ENCODE results near the gene LIPF.
"Not testable (repeated sequence)": the region's sequence is repeated elsewhere in the genome, so short reads cannot be mapped to it uniquely, and the experiment has no call there.

LIPF gene

DNA sequence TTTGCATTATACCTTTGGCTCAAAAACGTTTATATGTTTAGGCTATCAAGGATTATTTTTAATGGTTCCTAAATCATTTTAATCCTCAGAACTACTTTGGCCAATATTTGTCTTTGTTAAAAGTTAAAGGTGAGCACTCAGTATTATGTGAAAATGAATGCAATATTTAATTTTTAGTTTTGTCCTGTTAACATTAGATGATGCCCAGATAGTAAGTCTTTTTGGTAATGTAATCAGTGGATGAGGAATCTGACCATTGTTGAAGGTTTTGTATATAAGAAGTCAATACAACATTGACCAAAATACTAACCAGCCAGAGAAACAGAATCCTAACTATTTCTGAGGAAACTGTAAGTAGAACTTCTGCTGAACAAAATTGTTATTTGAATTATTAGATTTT is at the start of gene LIPF:
LIPF (plus strand) TSS at position 301 of the 400 bp plus-strand sequence. CDS start 2,856 bp downstream, outside the sequence.
- DNase-seq, result no peak

DNA sequence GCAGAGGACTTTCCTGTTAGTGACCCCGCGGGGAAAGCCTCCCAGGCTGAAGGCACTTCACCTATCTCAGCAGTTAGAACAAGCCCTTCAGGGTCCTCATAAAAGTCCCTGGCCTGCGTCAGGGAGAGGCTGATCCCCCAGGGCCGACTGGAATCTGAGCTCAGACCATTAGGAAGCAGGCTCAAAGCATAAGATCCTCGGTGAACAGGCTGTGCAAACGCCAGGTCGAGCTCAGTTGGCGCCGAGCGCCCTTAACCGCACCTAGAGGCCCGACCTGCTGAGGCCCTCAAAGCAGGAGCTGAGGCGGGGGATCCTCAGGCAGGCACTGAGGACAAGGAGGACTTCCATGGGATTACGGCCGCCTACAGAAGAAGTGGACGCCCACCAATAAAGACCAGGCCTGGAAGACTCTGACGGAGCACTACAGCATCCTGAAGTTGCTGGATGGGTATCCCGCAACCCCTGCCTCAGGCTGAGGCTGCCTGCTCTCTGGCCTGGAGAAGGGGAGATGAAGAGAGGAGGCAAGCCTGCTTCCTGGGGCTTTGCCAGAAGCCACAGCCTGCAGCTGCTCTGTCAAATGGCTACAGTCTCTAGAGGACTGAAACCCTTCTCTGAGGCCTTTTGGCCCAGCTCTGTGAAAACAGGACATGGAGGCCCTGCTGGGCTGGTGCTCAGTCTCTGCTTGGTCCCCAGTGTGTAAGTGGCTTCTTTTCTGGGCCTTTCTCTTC is 47.8 kb upstream of the LIPF start:
- DNase-seq, result no peak

DNA sequence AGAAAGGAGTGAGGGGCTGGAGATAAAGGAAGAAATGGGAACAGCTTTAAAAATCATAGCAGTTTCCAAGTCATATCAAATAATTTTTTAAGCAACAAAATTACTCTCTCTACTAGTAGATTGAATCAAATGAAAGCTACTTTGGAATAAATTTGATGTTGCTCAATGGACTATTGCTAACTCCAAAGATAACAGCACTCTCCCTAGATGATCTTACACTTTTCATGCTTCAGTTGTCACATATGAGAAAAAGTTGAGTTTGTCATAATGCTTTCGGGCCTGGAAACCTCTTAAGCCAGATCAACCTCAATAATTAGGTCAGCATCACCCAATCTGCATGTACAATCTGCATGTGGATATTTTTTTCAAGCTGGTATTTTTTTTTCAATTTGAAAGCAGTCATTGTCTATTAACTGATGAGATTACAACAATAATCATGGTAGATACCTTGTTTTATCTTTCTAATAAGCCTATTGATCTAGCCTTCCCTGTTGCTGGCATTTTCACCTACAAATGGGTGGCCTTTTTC is 46.4 kb upstream of the LIPF start:
- no peak for DNase-seq

GRCh38 chr10:88618496-88618895 is 45.7 kb upstream of the LIPF start:
- DNase-seq, result no peak

GRCh38 chr10:88620441-88620840 is 43.8 kb upstream of the LIPF start:
- DNase-seq, result no peak

- DNase-seq, result no peak
Measured at GRCh38 chr10:88623835-88624234, 40.4 kb upstream of the LIPF start.

- DNase-seq, result no peak
Measured at GRCh38 chr10:88624840-88625239, 39.4 kb upstream of the LIPF start.

- no peak for DNase-seq
Measured at GRCh38 chr10:88640186-88640585, 24.1 kb upstream of the LIPF start.

GRCh38 chr10:88642209-88642608 is 22.0 kb upstream of the LIPF start:
- DNase-seq, result no peak

DNA sequence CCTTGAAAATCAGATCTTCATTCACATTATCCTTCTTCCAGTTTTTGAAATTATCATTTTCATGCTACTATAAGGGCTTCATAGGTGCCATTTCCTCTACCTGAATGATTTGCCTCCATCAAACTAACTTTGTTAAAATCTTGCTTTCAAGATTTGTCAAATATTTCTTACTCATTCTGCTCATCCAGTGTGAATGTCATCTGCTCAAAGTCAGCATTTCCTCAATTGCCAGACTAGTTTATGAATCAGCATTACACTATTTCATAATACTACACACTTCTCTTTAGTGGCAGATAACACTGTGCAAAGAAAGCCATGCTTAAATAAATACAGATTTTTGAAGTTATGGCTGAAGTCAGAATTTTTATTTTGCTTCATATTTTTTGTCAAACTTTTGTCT is 21.3 kb upstream of the LIPF start:
- no peak for DNase-seq

GRCh38 chr10:88647061-88647615 is 17.1 kb upstream of the LIPF start:
- DNase-seq, result no peak

- no peak for DNase-seq
Measured at GRCh38 chr10:88651101-88651551, 13.1 kb upstream of the LIPF start.

GRCh38 chr10:88652616-88653015 is 11.6 kb upstream of the LIPF start:
- no peak for DNase-seq

- no peak for DNase-seq
Measured at GRCh38 chr10:88657901-88658300, 6.3 kb upstream of the LIPF start.

DNA sequence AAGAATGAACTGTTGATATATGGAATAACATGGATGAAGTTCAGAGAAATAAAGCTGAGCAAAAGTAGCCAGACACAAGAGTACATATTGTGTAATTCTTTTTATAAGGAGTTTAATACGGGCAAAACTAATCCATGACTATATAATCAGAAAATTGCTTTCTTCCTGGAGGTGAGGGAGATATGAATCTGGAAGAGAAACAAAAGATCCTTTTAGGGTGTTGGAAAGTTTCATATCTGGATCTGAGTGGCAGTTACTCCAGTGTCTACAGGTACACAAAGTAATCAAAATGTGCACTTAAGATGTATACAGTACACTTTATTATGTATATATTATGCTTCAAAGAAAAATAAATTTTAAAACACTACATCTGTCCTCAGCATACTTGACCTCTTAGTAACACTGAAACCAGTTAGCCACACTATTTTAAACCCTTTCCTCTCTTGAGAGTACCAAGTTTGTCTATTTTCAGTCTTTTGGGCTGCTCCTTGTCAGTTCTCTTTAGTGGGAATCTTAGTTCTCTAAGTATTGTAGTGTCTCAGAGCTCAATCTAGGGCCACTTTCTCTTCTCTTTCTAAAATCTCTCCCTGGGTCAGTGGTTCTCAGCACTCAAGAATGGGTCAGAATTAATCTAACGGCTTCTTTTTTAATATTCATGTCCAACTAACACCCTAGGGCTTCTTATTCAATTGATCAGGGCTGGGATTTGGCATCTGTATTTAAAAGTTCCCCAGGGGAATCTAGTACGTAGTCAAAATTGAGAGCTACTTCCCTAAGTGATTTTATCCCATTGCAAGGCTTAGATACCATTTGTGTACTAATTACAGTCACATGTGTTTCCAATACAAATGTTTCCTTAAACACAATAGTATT is 4.3 kb upstream of the LIPF start:
- no peak for DNase-seq

- DNase-seq, result no peak
Measured at GRCh38 chr10:88660598-88660884, 3.7 kb upstream of the LIPF start.

DNA sequence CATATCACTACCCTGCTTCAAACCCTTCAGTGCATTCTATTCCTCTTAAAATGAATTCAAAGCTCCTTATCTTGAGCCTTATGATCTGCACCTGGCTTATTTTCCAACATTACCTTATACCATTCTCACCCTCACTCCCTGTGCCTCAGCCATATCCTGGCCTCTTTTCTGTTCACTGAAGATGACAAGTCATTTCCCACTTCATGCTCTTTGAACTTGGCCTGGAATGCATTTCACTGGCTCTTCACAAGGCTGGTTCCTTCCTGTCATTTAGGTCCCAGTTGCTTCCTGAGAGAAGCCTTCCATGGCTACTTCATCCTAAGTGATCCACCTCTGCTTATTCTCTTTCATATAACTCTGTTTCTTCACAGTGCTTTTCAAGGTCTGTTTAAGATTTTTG is 3.2 kb upstream of the LIPF start:
- no peak for DNase-seq

DNA sequence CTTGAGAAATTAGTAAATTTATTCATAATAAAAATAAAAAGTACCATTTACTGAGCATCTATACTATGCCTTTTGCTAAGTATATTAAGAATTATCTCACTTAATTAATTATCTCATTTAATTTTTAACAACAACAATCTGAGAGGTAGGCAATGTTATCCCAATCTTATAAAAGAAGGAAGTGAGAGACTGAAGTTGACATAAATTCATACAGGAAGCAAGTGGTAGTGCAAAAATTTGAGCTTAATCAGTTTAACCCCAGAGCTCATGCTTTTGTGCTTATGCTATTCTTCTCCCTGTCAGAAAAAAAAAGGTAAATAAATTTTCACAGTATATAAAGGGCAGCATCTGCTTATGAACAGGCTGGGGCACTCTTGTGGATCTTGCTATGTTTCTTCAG is 2.7 kb upstream of the LIPF start:
- DNase-seq, result no peak

DNA sequence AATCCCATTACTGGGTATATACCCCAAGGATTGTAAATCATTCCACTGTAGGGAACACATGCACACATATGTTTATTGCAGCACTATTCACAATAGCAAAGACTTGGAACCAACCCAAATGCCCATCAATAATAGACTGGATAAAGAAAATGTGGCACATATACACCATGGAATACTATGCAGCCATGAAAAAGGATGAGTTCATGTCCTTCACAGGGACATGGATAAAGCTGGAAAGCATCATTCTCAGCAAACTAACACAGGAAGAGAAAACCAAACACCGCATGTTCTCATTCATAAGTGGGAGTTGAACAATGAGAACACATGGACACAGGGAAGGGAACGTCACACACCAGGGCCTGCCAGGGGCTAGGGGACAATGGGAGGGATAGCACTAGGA is 1.1 kb upstream of the LIPF start:
- not testable (repeated sequence) for DNase-seq

GRCh38 chr10:88668465-88668864 is 4.2 kb downstream of the LIPF start:
- DNase-seq, result no peak

DNA sequence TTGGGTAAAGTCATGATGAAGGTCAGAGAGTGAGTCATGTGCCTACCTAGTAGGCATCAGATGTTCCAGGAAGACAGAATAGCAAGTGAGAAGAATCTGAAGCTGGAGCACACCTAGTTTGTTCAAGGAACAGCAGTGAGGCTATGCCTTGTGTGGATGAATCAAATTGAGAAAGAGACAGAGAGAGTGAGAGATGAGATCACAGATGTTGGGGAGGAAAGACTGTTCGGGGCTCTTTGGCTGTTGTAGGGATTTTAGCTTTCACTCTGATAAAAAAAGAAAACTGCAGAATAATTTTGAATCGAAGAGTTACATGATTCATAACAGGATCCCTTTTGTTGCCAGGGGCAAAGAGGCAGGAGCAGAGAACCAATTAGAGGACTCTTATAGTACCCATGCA is 6.3 kb downstream of the LIPF start:
- no peak for DNase-seq

- no peak for DNase-seq
Measured at GRCh38 chr10:88672041-88672440, 7.8 kb downstream of the LIPF start.

DNA sequence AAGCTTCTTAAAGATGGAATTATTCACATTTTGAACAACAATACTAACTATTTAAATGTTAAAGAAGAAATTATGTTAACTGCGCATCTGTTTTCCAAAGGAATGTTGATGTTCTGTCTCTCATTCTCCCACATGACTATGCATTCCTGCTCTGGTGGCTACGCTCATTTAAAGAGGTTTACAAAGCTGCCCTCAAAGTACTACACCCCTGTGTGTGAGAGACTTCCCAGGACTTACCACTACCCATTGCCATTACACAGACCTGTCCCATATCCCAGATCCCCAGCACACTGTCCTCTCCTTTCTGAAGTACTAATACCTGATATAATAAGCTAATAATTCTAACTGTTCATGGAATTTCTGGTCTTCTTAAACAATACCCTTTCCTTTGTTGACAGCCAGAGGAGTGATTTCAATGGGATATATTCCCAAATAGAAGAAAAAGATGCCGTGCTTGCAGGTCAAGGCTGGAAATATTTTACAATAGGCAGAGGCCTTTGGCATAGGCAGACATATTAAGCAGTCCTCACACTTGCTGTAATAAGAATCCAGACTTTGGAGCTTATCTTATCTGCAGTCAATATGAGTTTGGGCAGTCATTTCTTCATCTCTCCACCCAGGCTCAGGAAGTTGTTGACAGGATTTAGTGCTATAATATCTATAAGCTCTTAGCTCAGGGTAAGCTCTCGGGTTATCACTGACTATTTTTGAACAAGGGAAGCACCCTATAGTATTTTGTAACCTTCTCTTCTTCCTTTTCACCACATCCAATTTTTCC is 12.2 kb downstream of the LIPF start:
- DNase-seq, result no peak

All from stimulated activated naive CD4-positive, alpha-beta T cell (primary cell).